HG03520 (cell line): Measurements from ENCODE around the gene CHMP1A.
"Not testable (repeated sequence)": the region's sequence is repeated elsewhere in the genome, so short reads cannot be mapped to it uniquely, and the experiment has no call there.

Experiments
- ATAC-seq: cut with Tn5 transposase; IDR thresholded peaks from one replicate; pipeline ENCODE4 v1.9.1; 2021; ENCODE audit warnings: mild to moderate bottlenecking, moderate library complexity; ENCODE audit not compliant: unreplicated experiment

CHMP1A gene

GRCh38 chr16:89693289-89693731, 35.8 kb upstream of the CHMP1A start:
- no peak for ATAC-seq

- ATAC-seq, result no peak
These were observed 34.6 kb upstream of the CHMP1A start for GRCh38 chr16:89691986-89692569.

- ATAC-seq, result no peak
These were observed 33.9 kb upstream of the CHMP1A start for GRCh38 chr16:89691231-89691985.

- no peak for ATAC-seq
These were observed 32.9 kb upstream of the CHMP1A start for GRCh38 chr16:89690392-89690901.

- ATAC-seq, result not testable (repeated sequence)
These were observed 32.1 kb upstream of the CHMP1A start for GRCh38 chr16:89689621-89690020.

GRCh38 chr16:89689142-89689541, 31.6 kb upstream of the CHMP1A start:
- no peak for ATAC-seq

GRCh38 chr16:89688395-89688794, 30.9 kb upstream of the CHMP1A start:
- ATAC-seq, result no peak

- peak; percentile 32 for ATAC-seq
These were observed 29.8 kb upstream of the CHMP1A start for GRCh38 chr16:89687092-89687940.

- peak; percentile 74 for ATAC-seq
These were observed 29.1 kb upstream of the CHMP1A start, which contains the start of gene CDK10 for GRCh38 chr16:89686520-89687091. Gene CDK10 (plus strand): TSS chr16:89686689. CDS start chr16:89686711, 22 bp downstream.

GRCh38 chr16:89685916-89686315, 28.4 kb upstream of the CHMP1A start:
- ATAC-seq, result no peak

- ATAC-seq, result no peak
These were observed 20.8 kb upstream of the CHMP1A start for GRCh38 chr16:89678258-89678657.

GRCh38 chr16:89672177-89672941, 14.9 kb upstream of the CHMP1A start:
- no peak for ATAC-seq

GRCh38 chr16:89671565-89671964, 14.1 kb upstream of the CHMP1A start:
- ATAC-seq, result not testable (repeated sequence)

GRCh38 chr16:89670496-89671431, 13.3 kb upstream of the CHMP1A start:
- no peak for ATAC-seq

GRCh38 chr16:89669755-89670154, 12.2 kb upstream of the CHMP1A start:
- no peak for ATAC-seq

GRCh38 chr16:89668790-89669158, 11.3 kb upstream of the CHMP1A start:
- no peak for ATAC-seq

GRCh38 chr16:89667633-89668032, 10.1 kb upstream of the CHMP1A start:
- no peak for ATAC-seq

- not testable (repeated sequence) for ATAC-seq
These were observed 9.5 kb upstream of the CHMP1A start for GRCh38 chr16:89667000-89667399.

- not testable (repeated sequence) for ATAC-seq
These were observed 6.7 kb upstream of the CHMP1A start for GRCh38 chr16:89664238-89664637.
